ENCODE results near the gene BTF3L4. TPM values are rescaled to one million over a fixed set of nuclear protein-coding genes. Genes with fewer than 3 reads are reported as not detected.
A peak's percentile ranks its signal among the peaks of the same experiment; 100 is the strongest.
"Not testable (repeated sequence)": the region's sequence is repeated elsewhere in the genome, so short reads cannot be mapped to it uniquely, and the experiment has no call there.

Gene BTF3L4
- total and polyA plus RNA-seq, 12 donors: 39.4 to 126 (median 55.6) TPM

- intact Hi-C loops (cut with DNase I): no loop called here
- H3K27ac ChIP-seq: no peak overlapping the region
- peaks cover 0 to 16% of the 10 kb centered on the region in 2 donors for H3K36me3 ChIP-seq (replicated peaks in 1 of 2)
- no peak for DNase-seq
- H3K27me3 ChIP-seq: no peaks in the 10 kb centered on the region
- H3K4me3 ChIP-seq: no peak overlapping the region
- TF ChIP-seq CTCF (IDR thresholded peaks at IDR 0.05) (no peak), POLR2A (IDR thresholded peaks at IDR 0.05) (no peak)
- WGBS, 4 donors: 78 to 96% (median 80%) methylated on average over 5 to 6 of the region's 6 CpGs
- H3K9me3 ChIP-seq (replicated peaks in 1 of 3): no peaks in the 10 kb centered on the region
- H3K4me1 ChIP-seq (replicated peaks in 1 of 2): peaks cover 0 to 13% of the 10 kb centered on the region in 2 donors
Observed at GRCh38 chr1:52072291-52072690, 16.2 kb downstream of the BTF3L4 start.

- H3K27ac ChIP-seq; H3K4me1 ChIP-seq (replicated peaks in 1 of 2); H3K4me3 ChIP-seq; H3K9me3 ChIP-seq (replicated peaks in 1 of 3); H3K27me3 ChIP-seq; intact Hi-C loops (cut with DNase I); H3K36me3 ChIP-seq (replicated peaks in 1 of 2); DNase-seq: not testable (repeated sequence)
- WGBS, 4 donors: 92 to 95% (median 93%) methylated on average over 6 of the region's 6 CpGs
Observed at GRCh38 chr1:52077277-52077676, 21.2 kb downstream of the BTF3L4 start.

- Histone ChIP-seq H3K27ac (no peak overlapping the region), H3K27me3 (no peaks in the 10 kb centered on the region), H3K4me1 (replicated peaks in 1 of 2) (peaks cover 0 to 3% of the 10 kb centered on the region in 2 donors), H3K36me3 (replicated peaks in 1 of 2) (peaks cover 0 to 9% of the 10 kb centered on the region in 2 donors), H3K9me3 (replicated peaks in 1 of 3) (no peaks in the 10 kb centered on the region), H3K4me3 (no peak overlapping the region)
- DNase-seq: no peak
- intact Hi-C loops (cut with DNase I): no loop called here
- WGBS, 4 donors: 62 to 72% (median 65%) methylated on average over 3 of the region's 3 CpGs
- TF ChIP-seq POLR2A (IDR thresholded peaks at IDR 0.05) (no peak), CTCF (IDR thresholded peaks at IDR 0.05) (no peak)
Observed at GRCh38 chr1:52080014-52080415, 23.9 kb downstream of the BTF3L4 start.

- H3K27ac ChIP-seq; H3K9me3 ChIP-seq (replicated peaks in 1 of 3); DNase-seq; H3K4me3 ChIP-seq; H3K4me1 ChIP-seq (replicated peaks in 1 of 2); H3K27me3 ChIP-seq; intact Hi-C loops (cut with DNase I): not testable (repeated sequence)
- peaks cover 0 to 22% of the 10 kb centered on the region in 2 donors for H3K36me3 ChIP-seq (replicated peaks in 1 of 2)
Observed at GRCh38 chr1:52087892-52088291, 31.8 kb downstream of the BTF3L4 start.

GRCh38 chr1:52094300-52094699, 38.2 kb downstream of the BTF3L4 start:
- intact Hi-C loops (cut with DNase I); H3K4me1 ChIP-seq (replicated peaks in 1 of 2); H3K9me3 ChIP-seq (replicated peaks in 1 of 3); H3K27me3 ChIP-seq; H3K4me3 ChIP-seq; H3K27ac ChIP-seq; H3K36me3 ChIP-seq (replicated peaks in 1 of 2): not testable (repeated sequence)
- peak in 1 of 7 donors; percentile 51 for DNase-seq
- 75 to 87% (median 81%) methylated on average over 7 of the region's 7 CpGs for WGBS, 4 donors

- Histone ChIP-seq H3K4me1 (replicated peaks in 1 of 2) (no peaks in the 10 kb centered on the region), H3K9me3 (replicated peaks in 1 of 3) (no peaks in the 10 kb centered on the region), H3K27me3 (no peaks in the 10 kb centered on the region), H3K36me3 (replicated peaks in 1 of 2) (no peaks in the 10 kb centered on the region), H3K4me3 (no peak overlapping the region), H3K27ac (no peak overlapping the region)
- intact Hi-C loops (cut with DNase I): no loop called here
- 64 to 72% (median 68%) methylated on average over 8 of the region's 8 CpGs for WGBS, 4 donors
- TF ChIP-seq POLR2A (IDR thresholded peaks at IDR 0.05) (no peak), CTCF (IDR thresholded peaks at IDR 0.05) (no peak)
- DNase-seq: no peak
Observed at GRCh38 chr1:52096216-52096615, 40.1 kb downstream of the BTF3L4 start.

All from adrenal gland (tissue), 12 donors.